Measurements from ENCODE around the gene RDH13. TPM values are rescaled to one million over a fixed set of nuclear protein-coding genes. Genes with fewer than 3 reads are reported as not detected.

Gene RDH13
- total and polyA plus RNA-seq, 4 donors = 9.2 to 30.5 (median 18.6) TPM

GRCh38 chr19:55081770-55082019 is 18.7 kb upstream of the RDH13 start:
- no peaks in the 10 kb centered on the region for H3K36me3 ChIP-seq (ENCODE audit: control insufficient read depth in 4 of 4, insufficient read depth in 4 of 4, low read length in 4 of 4)
- no peak overlapping the region for H3K4me3 ChIP-seq
- 6 to 8% methylated on average over 18 to 22 of the region's 22 CpGs for WGBS, 2 donors
- peaks cover 0 to 5% (median 0%) of the 10 kb centered on the region in 4 donors for H3K9me3 ChIP-seq (ENCODE audit: control insufficient read depth in 4 of 4, insufficient read depth in 3 of 4, low read length in 3 of 4)
- ATAC-seq (ENCODE audit: insufficient read depth, low FRiP score) = no peak
- H3K27ac ChIP-seq (ENCODE audit: low read depth in 1 of 2, low read length in 1 of 2) = no peak overlapping the region
- peaks cover 0 to 65% (median 64%) of the 10 kb centered on the region in 3 donors for H3K27me3 ChIP-seq (ENCODE audit: control insufficient read depth in 3 of 3, insufficient read depth in 3 of 3, low read length in 2 of 3)
- peaks cover 0 to 17% (median 0%) of the 10 kb centered on the region in 5 donors for H3K4me1 ChIP-seq (ENCODE audit: control insufficient read depth in 5 of 5, insufficient read depth in 5 of 5, low read length in 5 of 5)
- TF ChIP-seq CTCF (IDR thresholded peaks at IDR 0.05; ENCODE audit: control extremely low read depth, extremely low read depth) = no peak
- H3K9ac ChIP-seq (ENCODE audit: insufficient read depth in 1 of 2, low read length in 2 of 2) = no peak overlapping the region
- no peak for DNase-seq

- ATAC-seq (ENCODE audit: insufficient read depth, low FRiP score) (peak; percentile 82), DNase-seq (peak; percentile 52 to 79 (median 52))
- peaks cover 0 to 5% (median 0%) of the 10 kb centered on the region in 4 donors for H3K9me3 ChIP-seq (ENCODE audit: control insufficient read depth in 4 of 4, insufficient read depth in 3 of 4, low read length in 3 of 4)
- H3K36me3 ChIP-seq (ENCODE audit: control insufficient read depth in 4 of 4, insufficient read depth in 4 of 4, low read length in 4 of 4) = no peaks in the 10 kb centered on the region
- peak overlapping the region; percentile 42 for H3K4me3 ChIP-seq
- no peak overlapping the region for H3K9ac ChIP-seq (ENCODE audit: insufficient read depth in 1 of 2, low read length in 2 of 2)
- peaks cover 0 to 67% (median 62%) of the 10 kb centered on the region in 3 donors for H3K27me3 ChIP-seq (ENCODE audit: control insufficient read depth in 3 of 3, insufficient read depth in 3 of 3, low read length in 2 of 3)
- H3K4me1 ChIP-seq (ENCODE audit: control insufficient read depth in 5 of 5, insufficient read depth in 5 of 5, low read length in 5 of 5) = peaks cover 0 to 17% (median 0%) of the 10 kb centered on the region in 5 donors
- 1 to 2% methylated on average over 56 to 60 of the region's 60 CpGs for WGBS, 2 donors
- no peak for TF ChIP-seq CTCF (IDR thresholded peaks at IDR 0.05; ENCODE audit: control extremely low read depth, extremely low read depth)
- peak overlapping the region in 1 of 2 donors; percentile 66 for H3K27ac ChIP-seq (ENCODE audit: low read depth in 1 of 2, low read length in 1 of 2)
Measured at GRCh38 chr19:55080968-55081769, 18.2 kb upstream of the RDH13 start.

- Histone ChIP-seq H3K4me3 (no peak overlapping the region), H3K9ac (ENCODE audit: insufficient read depth in 1 of 2, low read length in 2 of 2) (peak overlapping the region in 1 of 2 donors; percentile 5), H3K36me3 (ENCODE audit: control insufficient read depth in 4 of 4, insufficient read depth in 4 of 4, low read length in 4 of 4) (no peaks in the 10 kb centered on the region), H3K9me3 (ENCODE audit: control insufficient read depth in 4 of 4, insufficient read depth in 3 of 4, low read length in 3 of 4) (peaks cover 0 to 5% (median 0%) of the 10 kb centered on the region in 4 donors), H3K4me1 (ENCODE audit: control insufficient read depth in 5 of 5, insufficient read depth in 5 of 5, low read length in 5 of 5) (peaks cover 0 to 17% (median 0%) of the 10 kb centered on the region in 5 donors), H3K27me3 (ENCODE audit: control insufficient read depth in 3 of 3, insufficient read depth in 3 of 3, low read length in 2 of 3) (peaks cover 0 to 59% (median 53%) of the 10 kb centered on the region in 3 donors), H3K27ac (ENCODE audit: low read depth in 1 of 2, low read length in 1 of 2) (peak overlapping the region in 1 of 2 donors; percentile 66)
- ATAC-seq (ENCODE audit: insufficient read depth, low FRiP score) (peak; percentile 74), DNase-seq (peak; percentile 32 to 69 (median 44))
- 5 to 6% methylated on average over 55 of the region's 55 CpGs for WGBS, 2 donors
- no peak for TF ChIP-seq CTCF (IDR thresholded peaks at IDR 0.05; ENCODE audit: control extremely low read depth, extremely low read depth)
Measured at GRCh38 chr19:55080121-55080967, 17.4 kb upstream of the RDH13 start.

All from lung (tissue), 12 donors.